H9 (cell line): ENCODE results near the gene CDH4. TPM values are rescaled to one million over a fixed set of nuclear protein-coding genes. Genes with fewer than 3 reads are reported as not detected.

Experiments
- DNase-seq: peaks from one replicate; pipeline ENCODE4 v3.0.0-alpha.2; 2017
- H2AFZ ChIP-seq: one replicate; pipeline ENCODE4 v1.6.1; 2013; ENCODE audit warnings: mild to moderate bottlenecking, low read length, control low read depth, moderate library complexity
- H2AK5ac ChIP-seq: 2 replicates; pipeline ENCODE4 v1.6.1; 2013; ENCODE audit warnings: low read length, control low read depth, mixed read lengths; ENCODE audit not compliant: insufficient read length
- H2BK120ac ChIP-seq: one replicate; pipeline ENCODE4 v1.6.1; 2013; ENCODE audit warnings: low read depth, mild to moderate bottlenecking, low read length, control low read depth, inconsistent platforms; ENCODE audit not compliant: poor library complexity, severe bottlenecking
- H2BK12ac ChIP-seq: 2 replicates; pipeline ENCODE4 v1.6.1; 2013; ENCODE audit warnings: low read length, control low read depth, mixed read lengths, low read depth; ENCODE audit not compliant: insufficient read length
- H2BK15ac ChIP-seq: 2 replicates; pipeline ENCODE4 v1.6.1; 2013; ENCODE audit warnings: low read depth, low read length, control low read depth
- H2BK20ac ChIP-seq: one replicate; pipeline ENCODE4 v1.6.1; 2013; ENCODE audit warnings: low read depth, mild to moderate bottlenecking, low read length, control low read depth, inconsistent platforms; ENCODE audit not compliant: poor library complexity, severe bottlenecking
- H2BK5ac ChIP-seq: 2 replicates; pipeline ENCODE4 v1.6.1; 2013; ENCODE audit warnings: low read length, control low read depth, mixed read lengths; ENCODE audit not compliant: insufficient read length
- H3K14ac ChIP-seq: 2 replicates; pipeline ENCODE4 v1.6.1; 2013; ENCODE audit warnings: low read length, control low read depth; ENCODE audit not compliant: insufficient read depth
- H3K18ac ChIP-seq: 2 replicates; pipeline ENCODE4 v1.6.1; 2013; ENCODE audit warnings: low read depth, mild to moderate bottlenecking, mixed read lengths, low read length, control low read depth; ENCODE audit not compliant: insufficient read length
- H3K23ac ChIP-seq: 2 replicates; pipeline ENCODE4 v1.6.1; 2013; ENCODE audit warnings: low read length, control low read depth, mixed read lengths, low read depth; ENCODE audit not compliant: insufficient read length
- H3K23me2 ChIP-seq: 2 replicates; pipeline ENCODE4 v1.6.1; 2013; ENCODE audit warnings: low read depth, mild to moderate bottlenecking, mixed read lengths, low read length, control low read depth; ENCODE audit not compliant: insufficient read length, poor library complexity, severe bottlenecking
- H3K27ac ChIP-seq: 2 replicates; pipeline ENCODE4 v1.5.1; 2013; ENCODE audit warnings: low read length, control low read depth, mixed read lengths, low read depth; ENCODE audit not compliant: insufficient read length
- H3K27me3 ChIP-seq: 2 replicates; pipeline ENCODE4 v1.6.1; 2013; ENCODE audit warnings: low read length, control low read depth, inconsistent platforms; ENCODE audit not compliant: insufficient read depth
- H3K4ac ChIP-seq: 2 replicates; pipeline ENCODE4 v1.6.1; 2013; ENCODE audit warnings: low read depth, mild to moderate bottlenecking, control low read depth, inconsistent platforms, low read length, moderate library complexity
- H3K4me1 ChIP-seq: 2 replicates; pipeline ENCODE4 v1.6.1; 2013; ENCODE audit warnings: low read length, control low read depth, inconsistent platforms; ENCODE audit not compliant: insufficient read depth
- H3K4me2 ChIP-seq: 2 replicates; pipeline ENCODE4 v1.6.1; 2013; ENCODE audit warnings: low read length, control low read depth, mixed read lengths; ENCODE audit not compliant: insufficient read length, insufficient read depth
- H3K56ac ChIP-seq: 2 replicates; pipeline ENCODE4 v1.6.1; 2013; ENCODE audit warnings: low read depth, mild to moderate bottlenecking, mixed read lengths, low read length, control low read depth; ENCODE audit not compliant: insufficient read length
- H3K79me1 ChIP-seq: 2 replicates; pipeline ENCODE4 v1.6.1; 2013; ENCODE audit warnings: low read depth, mild to moderate bottlenecking, moderate library complexity, low read length, control low read depth, inconsistent platforms; ENCODE audit not compliant: insufficient read depth, poor library complexity, severe bottlenecking
- H3K79me2 ChIP-seq: 2 replicates; pipeline ENCODE4 v1.6.1; 2013; ENCODE audit warnings: low read length, control low read depth, inconsistent platforms; ENCODE audit not compliant: insufficient read depth
- H3K9ac ChIP-seq: 2 replicates; pipeline ENCODE4 v1.6.1; 2013; ENCODE audit warnings: low read length, control low read depth, mixed read lengths; ENCODE audit not compliant: insufficient read length; ENCODE audit errors: extremely low read depth
- H3K9me3 ChIP-seq: one replicate; pipeline ENCODE4 v1.6.1; 2013; ENCODE audit warnings: low read depth, low read length, inconsistent platforms; ENCODE audit not compliant: control insufficient read depth
- H3T11ph ChIP-seq: one replicate; pipeline ENCODE4 v1.6.1; 2013; ENCODE audit warnings: mild to moderate bottlenecking, low read length, control low read depth, inconsistent platforms
- H4K20me1 ChIP-seq: one replicate; pipeline ENCODE4 v1.6.1; 2013; ENCODE audit not compliant: control insufficient read depth, insufficient read length, insufficient read depth
- H4K5ac ChIP-seq: 2 replicates; pipeline ENCODE4 v1.6.1; 2013; ENCODE audit warnings: low read depth, mild to moderate bottlenecking, mixed read lengths, low read length, control low read depth; ENCODE audit not compliant: insufficient read length
- H4K8ac ChIP-seq: replicated peaks from 2 replicates; pipeline ENCODE4 v1.6.1; 2013; ENCODE audit warnings: low read length, control low read depth, mixed read lengths, low read depth; ENCODE audit not compliant: insufficient read length
- H4K91ac ChIP-seq: 2 replicates; pipeline ENCODE4 v1.6.1; 2013; ENCODE audit warnings: low read depth, mild to moderate bottlenecking, moderate library complexity, mixed read lengths, low read length, control low read depth; ENCODE audit not compliant: insufficient read length
- H3K27ac Mint-ChIP-seq, 3 experiments: 2 replicates in 2 of 3; 3 replicates in 1 of 3; pipeline ENCODE4 v1.8.0; 2020 to 2021; ENCODE audit warnings: mixed read lengths in 3 of 3, mild to moderate bottlenecking in 1 of 3, moderate library complexity in 1 of 3
- H3K27me3 Mint-ChIP-seq: 2 replicates; pipeline ENCODE4 v1.8.0; 2021; ENCODE audit warnings: low read depth, mild to moderate bottlenecking, moderate library complexity, mixed read lengths
- H3K36me3 Mint-ChIP-seq, 3 experiments: 2 replicates in 2 of 3; 3 replicates in 1 of 3; pipeline ENCODE4 v1.8.0; 2020 to 2021; ENCODE audit warnings: low read depth in 3 of 3, mixed read lengths in 3 of 3; ENCODE audit not compliant: insufficient read depth in 1 of 3
- H3K4me1 Mint-ChIP-seq, 2 experiments: 2 replicates each; pipeline ENCODE4 v1.8.0; 2020; ENCODE audit warnings: mixed read lengths in 2 of 2
- H3K4me3 Mint-ChIP-seq, 2 experiments: 2 replicates in 1 of 2; 3 replicates in 1 of 2; pipeline ENCODE4 v1.8.0; 2020 to 2021; ENCODE audit warnings: mild to moderate bottlenecking in 2 of 2, mixed read lengths in 2 of 2, moderate library complexity in 1 of 2
- H3K9me3 Mint-ChIP-seq, 2 experiments: 2 replicates in 1 of 2; 3 replicates in 1 of 2; pipeline ENCODE4 v1.8.0; 2020; ENCODE audit warnings: mild to moderate bottlenecking in 2 of 2, mixed read lengths in 2 of 2, moderate library complexity in 1 of 2
- CTCF ChIP-seq: fragments of 200-600 bp; sonication (generic); conservative IDR thresholded peaks from 3 replicates; pipeline ENCODE4 v1.8.0; 2021; ENCODE audit warnings: antibody characterized with exemption, mild to moderate bottlenecking
- WGBS: extraction: QIAGEN DNeasy Blood & Tissue Kit; methylation state at CpG from one replicate; pipeline ENCODE4 v1.1.7; 2013; ENCODE audit warnings: missing lambda C conversion rate, low lambda C conversion rate, mixed read lengths; ENCODE audit not compliant: insufficient read length; ENCODE audit errors: extremely low coverage; 5-methylcytosine and 5-hydroxymethylcytosine counted together
- total RNA-seq: library from RNA; stranded (reverse); gene quantifications from 2 replicates; pipeline ENCODE4 v1.2.1, GENCODE V29; 2021

Gene CDH4
- total RNA-seq, 1 experiment from 2014 or later = 3.0 TPM

DNA sequence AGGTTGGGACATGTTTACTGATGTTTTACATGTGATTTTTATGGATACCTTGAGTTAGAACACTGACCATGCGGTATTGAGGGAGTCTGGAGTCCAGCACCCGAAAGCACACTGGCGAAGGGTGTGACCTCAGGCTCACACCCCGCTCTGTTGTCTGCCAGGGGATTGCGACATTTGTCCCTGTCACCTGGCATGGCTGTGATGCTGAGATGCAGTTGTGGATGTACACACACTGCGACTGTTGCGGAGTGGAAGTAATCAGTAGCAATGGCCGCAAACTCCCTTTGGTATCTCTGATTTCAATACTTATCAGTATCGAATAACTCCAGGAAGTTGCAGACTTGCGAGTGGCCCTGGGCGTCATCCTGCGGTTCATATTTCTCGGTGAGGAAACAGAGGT, 43.2 kb downstream of the CDH4 start:
- H2BK15ac ChIP-seq = no peak overlapping the region
- no peaks in the 10 kb centered on the region; a peak in 2 of 7 replicates for H3K36me3 Mint-ChIP-seq
- no peak overlapping the region for H3K27ac ChIP-seq
- no peak overlapping the region for H2AK5ac ChIP-seq
- no peak overlapping the region for H4K5ac ChIP-seq
- no peaks in the 10 kb centered on the region for H4K20me1 ChIP-seq
- H3K9me3 ChIP-seq = no peaks in the 10 kb centered on the region
- H3K27me3 ChIP-seq = no peaks in the 10 kb centered on the region
- no peak overlapping the region for H2BK20ac ChIP-seq
- no peak overlapping the region for H3K4me3 Mint-ChIP-seq
- H2BK12ac ChIP-seq = no peak overlapping the region
- H3K79me1 ChIP-seq = no peaks in the 10 kb centered on the region
- H3K27ac Mint-ChIP-seq = no peak overlapping the region; a peak in 1 of 7 replicates
- no peak overlapping the region for H3K56ac ChIP-seq
- no peak overlapping the region for H3K18ac ChIP-seq
- no peaks in the 10 kb centered on the region for H3K23me2 ChIP-seq
- H2BK120ac ChIP-seq = no peak overlapping the region
- peaks cover 23% of the 10 kb centered on the region for H3K27me3 Mint-ChIP-seq
- H3K9me3 Mint-ChIP-seq = peaks cover 0 to 6% of the 10 kb centered on the region in 2 experiments; a peak in 2 of 5 replicates
- H3K23ac ChIP-seq = no peak overlapping the region
- no peak overlapping the region for H2AFZ ChIP-seq
- H3K4ac ChIP-seq = no peak overlapping the region; the same call in 1 of the 2 replicates
- H3T11ph ChIP-seq = no peak overlapping the region
- no peak overlapping the region for H4K91ac ChIP-seq
- H3K79me2 ChIP-seq = no peaks in the 10 kb centered on the region
- no peak for DNase-seq
- WGBS = no CpG with 5 or more reads among the region's 13 CpGs
- H4K8ac ChIP-seq = no peak overlapping the region
- H3K9ac ChIP-seq = no peak overlapping the region
- H3K4me2 ChIP-seq = no peak overlapping the region
- H2BK5ac ChIP-seq = no peak overlapping the region
- no peaks in the 10 kb centered on the region for H3K4me1 ChIP-seq
- no peak for TF ChIP-seq CTCF
- no peak overlapping the region for H3K14ac ChIP-seq
- peaks cover 6 to 7% of the 10 kb centered on the region in 2 experiments; a peak in 3 of 4 replicates for H3K4me1 Mint-ChIP-seq
